ENCODE data around the gene SPATS2L.

SPATS2L gene

DNA sequence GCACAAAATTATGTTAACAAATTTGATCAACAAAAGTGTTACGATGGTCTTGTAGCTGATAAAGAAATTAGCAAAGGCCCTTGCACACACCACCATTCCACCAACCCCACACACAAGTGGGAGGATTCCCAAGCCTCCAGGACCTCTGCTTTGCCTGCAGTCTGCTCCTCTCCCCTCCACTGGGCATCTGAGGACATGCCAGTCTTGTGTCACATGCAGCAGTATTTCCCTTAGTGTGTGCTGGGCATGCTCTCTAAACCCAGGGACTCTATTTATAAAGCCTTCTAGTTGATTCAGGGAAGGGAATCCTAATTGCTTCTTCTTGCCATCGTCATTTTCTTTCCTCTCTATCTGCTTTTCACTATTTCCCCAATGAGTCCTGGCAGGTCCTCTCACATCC is 150.1 kb downstream of the SPATS2L start (continued):
- no peak for TF ChIP-seq FEZF1 (tag by site-specific recombination; IDR thresholded peaks at IDR 0.05)
- TF ChIP-seq, protein P1, sequence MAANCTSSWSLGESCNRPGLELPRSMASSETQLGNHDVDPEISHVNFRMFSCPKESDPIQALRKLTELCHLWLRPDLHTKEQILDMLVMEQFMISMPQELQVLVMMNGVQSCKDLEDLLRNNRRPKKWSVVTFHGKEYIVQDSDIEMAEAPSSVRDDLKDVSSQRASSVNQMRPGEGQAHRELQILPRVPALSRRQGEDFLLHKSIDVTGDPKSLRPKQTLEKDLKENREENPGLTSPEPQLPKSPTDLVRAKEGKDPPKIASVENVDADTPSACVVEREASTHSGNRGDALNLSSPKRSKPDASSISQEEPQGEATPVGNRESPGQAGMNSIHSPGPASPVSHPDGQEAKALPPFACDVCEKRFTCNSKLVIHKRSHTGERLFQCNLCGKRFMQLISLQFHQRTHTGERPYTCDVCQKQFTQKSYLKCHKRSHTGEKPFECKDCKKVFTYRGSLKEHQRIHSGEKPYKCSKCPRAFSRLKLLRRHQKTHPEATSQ (tag by site-specific recombination; IDR thresholded peaks at IDR 0.05) = no peak
- TF ChIP-seq, protein P2, sequence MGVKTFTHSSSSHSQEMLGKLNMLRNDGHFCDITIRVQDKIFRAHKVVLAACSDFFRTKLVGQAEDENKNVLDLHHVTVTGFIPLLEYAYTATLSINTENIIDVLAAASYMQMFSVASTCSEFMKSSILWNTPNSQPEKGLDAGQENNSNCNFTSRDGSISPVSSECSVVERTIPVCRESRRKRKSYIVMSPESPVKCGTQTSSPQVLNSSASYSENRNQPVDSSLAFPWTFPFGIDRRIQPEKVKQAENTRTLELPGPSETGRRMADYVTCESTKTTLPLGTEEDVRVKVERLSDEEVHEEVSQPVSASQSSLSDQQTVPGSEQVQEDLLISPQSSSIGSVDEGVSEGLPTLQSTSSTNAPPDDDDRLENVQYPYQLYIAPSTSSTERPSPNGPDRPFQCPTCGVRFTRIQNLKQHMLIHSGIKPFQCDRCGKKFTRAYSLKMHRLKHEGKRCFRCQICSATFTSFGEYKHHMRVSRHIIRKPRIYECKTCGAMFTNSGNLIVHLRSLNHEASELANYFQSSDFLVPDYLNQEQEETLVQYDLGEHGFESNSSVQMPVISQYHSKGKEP (tag by site-specific recombination; IDR thresholded peaks at IDR 0.05) = no peak
- TF ChIP-seq ZNF202 (tag by site-specific recombination; IDR thresholded peaks at IDR 0.05; ENCODE audit: borderline replicate concordance) = no peak
- TF ChIP-seq ZNF221 (tag by site-specific recombination; IDR thresholded peaks at IDR 0.05; ENCODE audit: borderline replicate concordance) = no peak
- TF ChIP-seq, protein P3, sequence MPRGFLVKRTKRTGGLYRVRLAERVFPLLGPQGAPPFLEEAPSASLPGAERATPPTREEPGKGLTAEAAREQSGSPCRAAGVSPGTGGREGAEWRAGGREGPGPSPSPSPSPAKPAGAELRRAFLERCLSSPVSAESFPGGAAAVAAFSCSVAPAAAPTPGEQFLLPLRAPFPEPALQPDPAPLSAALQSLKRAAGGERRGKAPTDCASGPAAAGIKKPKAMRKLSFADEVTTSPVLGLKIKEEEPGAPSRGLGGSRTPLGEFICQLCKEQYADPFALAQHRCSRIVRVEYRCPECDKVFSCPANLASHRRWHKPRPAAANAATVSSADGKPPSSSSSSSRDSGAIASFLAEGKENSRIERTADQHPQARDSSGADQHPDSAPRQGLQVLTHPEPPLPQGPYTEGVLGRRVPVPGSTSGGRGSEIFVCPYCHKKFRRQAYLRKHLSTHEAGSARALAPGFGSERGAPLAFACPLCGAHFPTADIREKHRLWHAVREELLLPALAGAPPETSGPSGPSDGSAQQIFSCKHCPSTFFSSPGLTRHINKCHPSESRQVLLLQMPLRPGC (tag by site-specific recombination; IDR thresholded peaks at IDR 0.05) = no peak
- no peak for TF ChIP-seq ZNF707 (tag by site-specific recombination; IDR thresholded peaks at IDR 0.05)
- TF ChIP-seq ZNF184 (tag by site-specific recombination; IDR thresholded peaks at IDR 0.05) = no peak

DNA sequence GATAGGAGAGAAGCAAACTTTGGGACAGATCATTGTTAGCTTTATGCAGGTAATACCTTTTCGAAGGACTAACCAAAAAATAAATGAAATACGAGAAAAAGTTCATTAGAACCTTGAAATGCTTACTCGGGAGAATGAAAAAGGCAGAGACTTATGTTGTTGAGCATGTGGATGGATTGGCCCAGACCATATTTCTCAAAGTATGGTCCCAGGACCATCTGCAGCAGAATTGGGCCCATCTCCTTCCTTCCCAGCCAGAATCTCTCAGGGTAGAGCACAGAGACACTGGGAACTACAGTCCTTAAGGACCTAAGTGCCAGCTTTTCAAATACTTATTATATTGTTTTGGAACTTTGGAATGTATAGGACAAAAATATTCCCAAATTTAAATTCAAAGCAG is 152.6 kb downstream of the SPATS2L start:
- no peak for TF ChIP-seq MEIS1 (CRISPR knock-in tag; IDR thresholded peaks at IDR 0.05; ENCODE audit: borderline replicate concordance)
- TF ChIP-seq, protein P2 (tag by site-specific recombination; IDR thresholded peaks at IDR 0.05) = no peak
- no peak for TF ChIP-seq ZSCAN30 (tag by site-specific recombination; IDR thresholded peaks at IDR 0.05)
- TF ChIP-seq ZNF677 (tag by site-specific recombination; IDR thresholded peaks at IDR 0.05) = no peak
- no peak for TF ChIP-seq ZNF311 (tag by site-specific recombination; IDR thresholded peaks at IDR 0.05; ENCODE audit: borderline replicate concordance)
- TF ChIP-seq, protein P4, sequence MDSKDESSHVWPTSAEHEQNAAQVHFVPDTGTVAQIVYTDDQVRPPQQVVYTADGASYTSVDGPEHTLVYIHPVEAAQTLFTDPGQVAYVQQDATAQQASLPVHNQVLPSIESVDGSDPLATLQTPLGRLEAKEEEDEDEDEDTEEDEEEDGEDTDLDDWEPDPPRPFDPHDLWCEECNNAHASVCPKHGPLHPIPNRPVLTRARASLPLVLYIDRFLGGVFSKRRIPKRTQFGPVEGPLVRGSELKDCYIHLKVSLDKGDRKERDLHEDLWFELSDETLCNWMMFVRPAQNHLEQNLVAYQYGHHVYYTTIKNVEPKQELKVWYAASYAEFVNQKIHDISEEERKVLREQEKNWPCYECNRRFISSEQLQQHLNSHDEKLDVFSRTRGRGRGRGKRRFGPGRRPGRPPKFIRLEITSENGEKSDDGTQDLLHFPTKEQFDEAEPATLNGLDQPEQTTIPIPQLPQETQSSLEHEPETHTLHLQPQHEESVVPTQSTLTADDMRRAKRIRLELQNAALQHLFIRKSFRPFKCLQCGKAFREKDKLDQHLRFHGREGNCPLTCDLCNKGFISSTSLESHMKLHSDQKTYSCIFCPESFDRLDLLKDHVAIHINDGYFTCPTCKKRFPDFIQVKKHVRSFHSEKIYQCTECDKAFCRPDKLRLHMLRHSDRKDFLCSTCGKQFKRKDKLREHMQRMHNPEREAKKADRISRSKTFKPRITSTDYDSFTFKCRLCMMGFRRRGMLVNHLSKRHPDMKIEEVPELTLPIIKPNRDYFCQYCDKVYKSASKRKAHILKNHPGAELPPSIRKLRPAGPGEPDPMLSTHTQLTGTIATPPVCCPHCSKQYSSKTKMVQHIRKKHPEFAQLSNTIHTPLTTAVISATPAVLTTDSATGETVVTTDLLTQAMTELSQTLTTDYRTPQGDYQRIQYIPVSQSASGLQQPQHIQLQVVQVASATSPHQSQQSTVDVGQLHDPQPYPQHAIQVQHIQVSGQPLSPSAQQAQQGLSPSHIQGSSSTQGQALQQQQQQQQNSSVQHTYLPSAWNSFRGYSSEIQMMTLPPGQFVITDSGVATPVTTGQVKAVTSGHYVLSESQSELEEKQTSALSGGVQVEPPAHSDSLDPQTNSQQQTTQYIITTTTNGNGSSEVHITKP (tag by site-specific recombination; IDR thresholded peaks at IDR 0.05) = peak; percentile 23; the same call in 1 of the 2 replicates
- Histone ChIP-seq H3K36me3 (ENCODE audit: control insufficient read depth in 2 of 2, insufficient read depth in 1 of 2, low read length in 2 of 2) (peaks cover 3 to 9% of the 10 kb centered on the region in 2 experiments; a peak in 2 of 3 replicates), H3K27ac (ENCODE audit: extremely low read depth, low read depth, low read length) (no peak overlapping the region), H3K4me3 (ENCODE audit: low read depth, low read length) (no peak overlapping the region), H3K9me3 (ENCODE audit: control insufficient read depth, insufficient read depth, low read depth, low read length) (no peaks in the 10 kb centered on the region), H3K4me1 (ENCODE audit: control insufficient read depth, insufficient read depth, low read length) (no peaks in the 10 kb centered on the region)
- ChIA-PET POLR2A (no interaction called here), CTCF (interaction anchor here (0.5 to 0.7 kb wide), 2 partner anchors 148 to 501 kb away, joined by 4 read pairs; no protein-coding TSS in a partner anchor)

Measured in HEK293 (cell line).